ENCODE results near the gene WSB1.

WSB1 gene

DNA sequence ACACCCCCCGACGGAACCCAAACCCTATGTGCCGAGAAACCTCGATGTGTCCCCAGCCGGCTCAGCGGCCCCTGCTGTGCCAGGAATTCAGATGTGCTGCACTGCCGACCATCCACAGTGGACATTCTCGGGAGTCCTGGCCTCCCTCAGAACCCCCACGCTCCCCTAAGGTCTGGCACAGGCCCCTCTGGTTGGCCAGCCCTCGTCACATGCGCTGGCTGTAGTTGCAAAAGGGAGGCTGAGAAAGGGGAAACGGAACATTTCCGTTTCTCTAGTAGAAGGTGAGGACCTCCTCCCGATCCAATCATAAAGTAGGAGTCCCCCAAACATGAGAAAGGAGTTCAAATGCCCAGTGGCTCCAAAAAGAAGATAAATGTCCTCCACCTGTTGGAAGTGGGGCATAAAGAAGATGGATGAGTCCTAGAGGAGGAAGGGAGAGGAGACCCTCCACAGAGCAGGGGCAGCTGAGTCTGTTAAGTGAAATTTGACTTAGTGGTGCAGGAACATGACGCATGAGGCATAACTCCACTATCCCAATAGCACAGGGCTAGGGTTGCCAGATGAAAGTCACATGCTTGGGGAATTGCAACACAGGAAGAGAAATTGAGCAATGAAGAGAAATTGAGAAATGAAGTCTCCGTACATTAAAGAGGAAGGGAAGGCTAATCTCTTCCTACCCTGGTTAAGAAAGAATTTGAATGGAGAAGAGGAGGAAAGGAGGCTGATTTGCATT is 49.3 kb upstream of the WSB1 start:
- TF ChIP-seq CSDC2 (CRISPR knock-in tag; IDR thresholded peaks at IDR 0.05): no peak
- TF ChIP-seq ZC3H10 (CRISPR knock-in tag; IDR thresholded peaks at IDR 0.05): no peak
- no peak for TF ChIP-seq ZNF565 (CRISPR knock-in tag; conservative IDR thresholded peaks at IDR 0.05; ENCODE audit: low read depth)
- TF ChIP-seq ZFP3 (CRISPR knock-in tag; IDR thresholded peaks at IDR 0.05): no peak
- no peak for TF ChIP-seq POU6F1 (CRISPR knock-in tag; IDR thresholded peaks at IDR 0.05; ENCODE audit: borderline replicate concordance, low read depth)
- no peak for TF ChIP-seq SNAI2 (CRISPR knock-in tag; IDR thresholded peaks at IDR 0.05)
- no peak for TF ChIP-seq ZNF8 (CRISPR knock-in tag; IDR thresholded peaks at IDR 0.05)
- TF ChIP-seq ESRRG (CRISPR knock-in tag; IDR thresholded peaks at IDR 0.05): no peak
- no peak for TF ChIP-seq GLIS3 (CRISPR knock-in tag; IDR thresholded peaks at IDR 0.05)
- no peak for TF ChIP-seq TCF4 (CRISPR knock-in tag; IDR thresholded peaks at IDR 0.05; ENCODE audit: borderline replicate concordance)
- TF ChIP-seq RARB (CRISPR knock-in tag; IDR thresholded peaks at IDR 0.05): no peak
- no peak for TF ChIP-seq ISL1 (CRISPR knock-in tag; IDR thresholded peaks at IDR 0.05)
- no peak for TF ChIP-seq ZNF70 (CRISPR knock-in tag; IDR thresholded peaks at IDR 0.05)
- no peak for TF ChIP-seq CSRNP3 (CRISPR knock-in tag; IDR thresholded peaks at IDR 0.05)
- no peak for TF ChIP-seq TOX (CRISPR knock-in tag; IDR thresholded peaks at IDR 0.05; ENCODE audit: borderline replicate concordance)
- TF ChIP-seq PATZ1 (CRISPR knock-in tag; IDR thresholded peaks at IDR 0.05; ENCODE audit: borderline replicate concordance): no peak
- TF ChIP-seq, protein P1, sequence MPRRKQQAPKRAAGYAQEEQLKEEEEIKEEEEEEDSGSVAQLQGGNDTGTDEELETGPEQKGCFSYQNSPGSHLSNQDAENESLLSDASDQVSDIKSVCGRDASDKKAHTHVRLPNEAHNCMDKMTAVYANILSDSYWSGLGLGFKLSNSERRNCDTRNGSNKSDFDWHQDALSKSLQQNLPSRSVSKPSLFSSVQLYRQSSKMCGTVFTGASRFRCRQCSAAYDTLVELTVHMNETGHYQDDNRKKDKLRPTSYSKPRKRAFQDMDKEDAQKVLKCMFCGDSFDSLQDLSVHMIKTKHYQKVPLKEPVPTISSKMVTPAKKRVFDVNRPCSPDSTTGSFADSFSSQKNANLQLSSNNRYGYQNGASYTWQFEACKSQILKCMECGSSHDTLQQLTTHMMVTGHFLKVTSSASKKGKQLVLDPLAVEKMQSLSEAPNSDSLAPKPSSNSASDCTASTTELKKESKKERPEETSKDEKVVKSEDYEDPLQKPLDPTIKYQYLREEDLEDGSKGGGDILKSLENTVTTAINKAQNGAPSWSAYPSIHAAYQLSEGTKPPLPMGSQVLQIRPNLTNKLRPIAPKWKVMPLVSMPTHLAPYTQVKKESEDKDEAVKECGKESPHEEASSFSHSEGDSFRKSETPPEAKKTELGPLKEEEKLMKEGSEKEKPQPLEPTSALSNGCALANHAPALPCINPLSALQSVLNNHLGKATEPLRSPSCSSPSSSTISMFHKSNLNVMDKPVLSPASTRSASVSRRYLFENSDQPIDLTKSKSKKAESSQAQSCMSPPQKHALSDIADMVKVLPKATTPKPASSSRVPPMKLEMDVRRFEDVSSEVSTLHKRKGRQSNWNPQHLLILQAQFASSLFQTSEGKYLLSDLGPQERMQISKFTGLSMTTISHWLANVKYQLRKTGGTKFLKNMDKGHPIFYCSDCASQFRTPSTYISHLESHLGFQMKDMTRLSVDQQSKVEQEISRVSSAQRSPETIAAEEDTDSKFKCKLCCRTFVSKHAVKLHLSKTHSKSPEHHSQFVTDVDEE (CRISPR knock-in tag; IDR thresholded peaks at IDR 0.05): no peak
- ATAC-seq: peak; percentile 12; the same call in 2 of the 3 replicates

- TF ChIP-seq POU6F1 (CRISPR knock-in tag; IDR thresholded peaks at IDR 0.05; ENCODE audit: borderline replicate concordance, low read depth) (no peak), TOX (CRISPR knock-in tag; IDR thresholded peaks at IDR 0.05; ENCODE audit: borderline replicate concordance) (no peak), CSDC2 (CRISPR knock-in tag; IDR thresholded peaks at IDR 0.05) (no peak), PATZ1 (CRISPR knock-in tag; IDR thresholded peaks at IDR 0.05; ENCODE audit: borderline replicate concordance) (no peak), ZNF70 (CRISPR knock-in tag; IDR thresholded peaks at IDR 0.05) (no peak), OSR1 (CRISPR knock-in tag; IDR thresholded peaks at IDR 0.05) (no peak), ISL1 (CRISPR knock-in tag; IDR thresholded peaks at IDR 0.05) (no peak), RARB (CRISPR knock-in tag; IDR thresholded peaks at IDR 0.05) (no peak), CREB5 (CRISPR knock-in tag; IDR thresholded peaks at IDR 0.05; ENCODE audit: low read depth) (no peak), GLIS3 (CRISPR knock-in tag; IDR thresholded peaks at IDR 0.05) (no peak), ESRRG (CRISPR knock-in tag; IDR thresholded peaks at IDR 0.05) (no peak), PPARA (CRISPR knock-in tag; IDR thresholded peaks at IDR 0.05; ENCODE audit: borderline replicate concordance) (no peak), ZNF8 (CRISPR knock-in tag; IDR thresholded peaks at IDR 0.05) (no peak)
- TF ChIP-seq, protein P1 (CRISPR knock-in tag; IDR thresholded peaks at IDR 0.05): no peak
- peak; percentile 96 for ATAC-seq
These were observed 48.7 kb upstream of the WSB1 start for GRCh38 chr17:27245230-27245696.
